Measurements from ENCODE around the gene UBL4B. TPM values are rescaled to one million over a fixed set of nuclear protein-coding genes. Genes with fewer than 3 reads are reported as not detected.

Gene UBL4B
- total RNA-seq, 4 donors from 2014 or later: 0.27 to 0.67 TPM; not detected in 2

DNA sequence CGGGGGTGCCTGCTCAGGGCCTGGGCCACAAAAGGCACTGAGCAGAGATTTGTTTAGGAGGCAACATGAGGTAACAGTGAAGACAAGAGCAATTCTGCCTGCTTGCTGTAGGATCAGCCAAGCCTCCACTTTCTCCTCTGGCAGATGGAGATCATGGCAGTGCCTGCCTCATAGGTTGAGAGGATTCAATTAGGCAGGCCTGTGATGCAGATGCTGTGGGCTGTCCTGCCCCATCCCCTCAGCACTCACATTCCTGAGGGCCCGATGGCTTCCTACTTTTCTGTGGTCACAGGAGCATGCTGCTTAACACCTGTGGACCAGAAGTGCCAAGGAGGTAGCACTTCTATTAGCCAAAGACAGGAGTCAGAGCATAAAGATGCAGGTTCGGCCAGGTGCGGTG is 1.2 kb upstream of the UBL4B start:
- no peaks in the 10 kb centered on the region for H3K36me3 ChIP-seq
- no peaks in the 10 kb centered on the region for H3K9me3 ChIP-seq
- no peaks in the 10 kb centered on the region for H3K4me1 ChIP-seq
- ATAC-seq: no peak
- WGBS, 2 donors (ENCODE audit: low coverage in 1 of 2): 77% methylated on average over 3 of the region's 4 CpGs; no CpG with 5 or more reads in 1 of the 2 donors
- H3K27me3 ChIP-seq: peaks cover 2% of the 10 kb centered on the region
- TF ChIP-seq, protein P1, sequence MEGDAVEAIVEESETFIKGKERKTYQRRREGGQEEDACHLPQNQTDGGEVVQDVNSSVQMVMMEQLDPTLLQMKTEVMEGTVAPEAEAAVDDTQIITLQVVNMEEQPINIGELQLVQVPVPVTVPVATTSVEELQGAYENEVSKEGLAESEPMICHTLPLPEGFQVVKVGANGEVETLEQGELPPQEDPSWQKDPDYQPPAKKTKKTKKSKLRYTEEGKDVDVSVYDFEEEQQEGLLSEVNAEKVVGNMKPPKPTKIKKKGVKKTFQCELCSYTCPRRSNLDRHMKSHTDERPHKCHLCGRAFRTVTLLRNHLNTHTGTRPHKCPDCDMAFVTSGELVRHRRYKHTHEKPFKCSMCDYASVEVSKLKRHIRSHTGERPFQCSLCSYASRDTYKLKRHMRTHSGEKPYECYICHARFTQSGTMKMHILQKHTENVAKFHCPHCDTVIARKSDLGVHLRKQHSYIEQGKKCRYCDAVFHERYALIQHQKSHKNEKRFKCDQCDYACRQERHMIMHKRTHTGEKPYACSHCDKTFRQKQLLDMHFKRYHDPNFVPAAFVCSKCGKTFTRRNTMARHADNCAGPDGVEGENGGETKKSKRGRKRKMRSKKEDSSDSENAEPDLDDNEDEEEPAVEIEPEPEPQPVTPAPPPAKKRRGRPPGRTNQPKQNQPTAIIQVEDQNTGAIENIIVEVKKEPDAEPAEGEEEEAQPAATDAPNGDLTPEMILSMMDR (IDR thresholded peaks at IDR 0.05): no peak
- TF ChIP-seq POLR2A (IDR thresholded peaks at IDR 0.05) (no peak), POLR2AphosphoS5 (IDR thresholded peaks at IDR 0.05) (no peak), EP300 (IDR thresholded peaks at IDR 0.05) (no peak)
- H3K4me3 ChIP-seq: no peak overlapping the region
- H3K27ac ChIP-seq: no peak overlapping the region

DNA sequence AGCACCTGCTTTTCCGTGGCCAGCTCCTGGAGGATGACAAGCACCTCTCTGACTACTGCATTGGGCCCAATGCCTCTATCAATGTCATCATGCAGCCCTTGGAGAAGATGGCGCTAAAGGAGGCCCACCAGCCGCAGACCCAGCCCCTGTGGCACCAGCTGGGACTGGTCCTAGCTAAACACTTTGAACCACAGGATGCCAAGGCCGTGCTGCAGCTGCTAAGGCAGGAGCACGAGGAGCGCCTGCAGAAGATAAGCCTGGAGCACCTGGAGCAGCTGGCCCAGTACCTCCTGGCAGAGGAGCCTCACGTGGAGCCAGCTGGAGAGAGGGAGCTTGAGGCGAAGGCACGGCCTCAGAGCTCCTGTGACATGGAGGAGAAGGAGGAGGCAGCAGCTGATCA is 413 bp downstream of the UBL4B start:
- Histone ChIP-seq H3K4me3 (no peak overlapping the region), H3K27ac (no peak overlapping the region), H3K4me1 (no peaks in the 10 kb centered on the region), H3K36me3 (no peaks in the 10 kb centered on the region), H3K9me3 (no peaks in the 10 kb centered on the region), H3K27me3 (peaks cover 9% of the 10 kb centered on the region)
- WGBS, 2 donors (ENCODE audit: low coverage in 1 of 2): 20% methylated on average over 2 of the region's 9 CpGs; no CpG with 5 or more reads in 1 of the 2 donors
- TF ChIP-seq POLR2A (IDR thresholded peaks at IDR 0.05) (no peak), POLR2AphosphoS5 (IDR thresholded peaks at IDR 0.05) (no peak), EP300 (IDR thresholded peaks at IDR 0.05) (no peak)
- TF ChIP-seq, protein P1 (IDR thresholded peaks at IDR 0.05): no peak
- ATAC-seq: no peak

DNA sequence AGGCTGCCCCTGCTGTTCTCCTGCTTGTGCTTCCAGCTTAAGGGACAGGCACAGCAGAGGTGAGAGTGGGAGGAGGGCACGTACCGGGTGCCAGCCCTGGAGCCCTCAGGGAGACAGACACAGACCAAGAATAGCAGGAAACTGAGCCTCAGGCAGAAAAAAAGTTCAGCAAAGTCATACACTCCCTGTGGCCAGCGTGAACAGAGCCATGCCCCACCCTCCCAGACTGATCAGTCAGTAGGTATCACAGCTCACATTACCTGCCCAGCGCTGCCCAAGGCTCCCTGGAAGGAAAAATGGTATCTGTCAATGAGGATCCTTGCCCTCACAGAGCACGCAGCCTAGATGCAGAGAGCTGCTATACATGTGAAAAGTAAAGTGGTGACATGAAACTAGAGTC is 1.3 kb downstream of the UBL4B start:
- no peak for ATAC-seq
- no peak overlapping the region for H3K27ac ChIP-seq
- no peaks in the 10 kb centered on the region for H3K36me3 ChIP-seq
- H3K27me3 ChIP-seq: peaks cover 9% of the 10 kb centered on the region
- WGBS, 2 donors (ENCODE audit: low coverage in 1 of 2): 50 to 100% methylated on average over 1 to 3 of the region's 5 CpGs
- no peaks in the 10 kb centered on the region for H3K4me1 ChIP-seq
- H3K4me3 ChIP-seq: no peak overlapping the region
- TF ChIP-seq POLR2A (IDR thresholded peaks at IDR 0.05) (no peak), POLR2AphosphoS5 (IDR thresholded peaks at IDR 0.05) (no peak), EP300 (IDR thresholded peaks at IDR 0.05) (no peak)
- TF ChIP-seq, protein P1 (IDR thresholded peaks at IDR 0.05): no peak
- no peaks in the 10 kb centered on the region for H3K9me3 ChIP-seq

DNA sequence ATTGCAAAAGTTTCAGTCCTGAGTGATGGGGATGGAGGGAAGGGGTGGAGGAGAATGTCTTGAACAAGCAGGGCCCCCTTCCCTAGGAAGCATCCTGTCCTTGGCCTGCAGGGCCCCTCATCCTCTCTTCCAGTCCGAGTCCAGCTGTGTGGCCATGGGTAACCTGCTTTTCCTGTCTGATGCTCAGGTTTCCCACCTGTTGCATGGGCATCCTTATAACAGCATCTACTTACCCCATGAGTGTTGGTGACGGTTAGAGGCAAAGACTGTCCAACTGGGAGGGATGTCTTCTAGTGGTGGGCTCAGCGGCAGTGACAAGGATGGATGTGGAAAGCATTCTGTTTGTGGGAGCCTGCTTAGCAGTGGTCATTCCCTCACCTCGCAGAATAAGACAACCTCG is 1.9 kb downstream of the UBL4B start:
- Histone ChIP-seq H3K9me3 (no peaks in the 10 kb centered on the region), H3K36me3 (no peaks in the 10 kb centered on the region), H3K27me3 (peaks cover 9% of the 10 kb centered on the region), H3K27ac (no peak overlapping the region), H3K4me1 (no peaks in the 10 kb centered on the region), H3K4me3 (no peak overlapping the region)
- WGBS, 2 donors (ENCODE audit: low coverage in 1 of 2): no CpG with 5 or more reads among the region's 5 CpGs
- TF ChIP-seq EP300 (IDR thresholded peaks at IDR 0.05) (no peak), POLR2AphosphoS5 (IDR thresholded peaks at IDR 0.05) (no peak), POLR2A (IDR thresholded peaks at IDR 0.05) (no peak)
- TF ChIP-seq, protein P1 (IDR thresholded peaks at IDR 0.05): no peak
- ATAC-seq: no peak

DNA sequence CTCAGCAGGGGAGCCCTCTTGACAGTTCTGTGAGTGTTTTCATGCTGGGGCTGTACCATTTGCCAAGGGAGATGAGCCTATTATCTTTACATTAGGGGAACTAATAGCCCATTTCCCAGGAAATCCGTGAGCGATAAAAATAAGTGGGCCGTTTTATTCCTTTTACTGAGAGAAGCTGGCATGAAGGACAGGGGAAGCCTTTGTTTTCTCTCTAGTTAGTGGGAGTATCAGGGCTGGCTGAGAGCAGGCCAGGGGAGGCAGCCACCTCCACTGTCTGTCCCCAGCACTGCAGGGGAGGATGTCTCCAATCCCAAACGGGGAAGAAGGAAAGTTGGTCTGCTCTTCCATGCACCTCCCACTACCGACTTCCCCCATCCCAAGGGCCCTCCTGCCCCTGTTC is 2.5 kb downstream of the UBL4B start:
- peaks cover 9% of the 10 kb centered on the region for H3K27me3 ChIP-seq
- no peak for ATAC-seq
- H3K4me1 ChIP-seq: no peaks in the 10 kb centered on the region

More for the DNA sequence above, 2.5 kb downstream of the UBL4B start:
- H3K9me3 ChIP-seq: no peaks in the 10 kb centered on the region
- H3K36me3 ChIP-seq: no peaks in the 10 kb centered on the region
- WGBS, 2 donors (ENCODE audit: low coverage in 1 of 2): 35% methylated on average over 3 of the region's 5 CpGs; no CpG with 5 or more reads in 1 of the 2 donors
- no peak overlapping the region for H3K4me3 ChIP-seq
- TF ChIP-seq, protein P1 (IDR thresholded peaks at IDR 0.05): no peak
- TF ChIP-seq POLR2A (IDR thresholded peaks at IDR 0.05) (no peak), POLR2AphosphoS5 (IDR thresholded peaks at IDR 0.05) (no peak), EP300 (IDR thresholded peaks at IDR 0.05) (no peak)
- no peak overlapping the region for H3K27ac ChIP-seq

Measured in gastroesophageal sphincter (tissue), 4 donors.